ENCODE results near the gene DNLZ.

DNLZ gene

DNA sequence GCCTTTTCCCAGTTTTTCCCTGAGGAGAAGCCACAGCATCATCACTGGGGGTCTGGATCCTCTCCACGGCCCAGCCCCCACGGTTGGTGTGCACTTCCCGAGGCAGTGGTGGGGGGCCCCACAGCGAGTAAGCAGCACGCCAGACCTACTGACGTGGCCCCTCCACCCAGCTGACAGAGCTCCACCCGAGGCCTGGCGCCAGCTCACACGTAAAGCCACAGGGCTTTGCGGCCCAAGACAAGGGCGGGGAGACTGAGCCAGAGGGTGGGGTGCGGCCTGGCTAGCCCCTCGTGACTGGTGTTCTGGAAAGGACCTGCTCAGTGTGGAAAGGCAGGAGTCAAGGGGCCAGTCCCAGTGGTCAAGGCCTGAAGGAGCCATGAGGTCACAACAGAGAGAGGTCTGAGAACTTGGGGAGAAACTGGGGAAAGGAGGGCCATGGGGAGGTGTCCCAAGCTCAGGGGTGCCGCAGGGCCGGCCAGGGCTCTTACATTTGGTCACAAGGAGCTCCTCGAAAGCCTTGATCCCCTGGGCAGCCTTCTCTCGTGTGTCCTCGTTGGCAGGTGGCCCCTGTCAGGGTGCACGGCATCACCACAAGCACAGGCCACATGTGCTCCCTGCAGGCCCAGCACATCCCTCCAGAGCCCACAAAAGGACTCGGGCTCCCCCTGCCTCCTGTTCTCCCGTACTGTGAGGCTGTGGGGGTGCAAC is 30.9 kb upstream of the DNLZ start:
- H3K36me3 ChIP-seq (ENCODE audit: control insufficient read depth in 2 of 2, insufficient read depth in 1 of 2, low read length in 2 of 2), result peaks cover 14 to 88% of the 10 kb centered on the region in 2 experiments
- no peak overlapping the region for H3K27ac ChIP-seq (ENCODE audit: extremely low read depth, low read depth, low read length)
- ChIA-PET CTCF (interaction anchor here (0.7 kb wide), 1 partner anchor 154 kb away, joined by 3 read pairs; no protein-coding TSS in a partner anchor), POLR2A (interaction anchor here (2.2 to 3.4 kb wide), 2 partner anchors 24 to 32 kb away, joined by 8 to 10 read pairs; partner anchors contain the start of gene DNLZ)
- no peaks in the 10 kb centered on the region for H3K9me3 ChIP-seq (ENCODE audit: control insufficient read depth, insufficient read depth, low read depth, low read length)
- no peaks in the 10 kb centered on the region for H3K4me1 ChIP-seq (ENCODE audit: control insufficient read depth, insufficient read depth, low read length)
- no peak overlapping the region for H3K4me3 ChIP-seq (ENCODE audit: low read depth, low read length)
- TF ChIP-seq ZNF302 (tag by site-specific recombination; IDR thresholded peaks at IDR 0.05; ENCODE audit: low read depth), result no peak
- TF ChIP-seq KLF1 (tag by site-specific recombination; IDR thresholded peaks at IDR 0.05), result no peak
- TF ChIP-seq, protein P1, sequence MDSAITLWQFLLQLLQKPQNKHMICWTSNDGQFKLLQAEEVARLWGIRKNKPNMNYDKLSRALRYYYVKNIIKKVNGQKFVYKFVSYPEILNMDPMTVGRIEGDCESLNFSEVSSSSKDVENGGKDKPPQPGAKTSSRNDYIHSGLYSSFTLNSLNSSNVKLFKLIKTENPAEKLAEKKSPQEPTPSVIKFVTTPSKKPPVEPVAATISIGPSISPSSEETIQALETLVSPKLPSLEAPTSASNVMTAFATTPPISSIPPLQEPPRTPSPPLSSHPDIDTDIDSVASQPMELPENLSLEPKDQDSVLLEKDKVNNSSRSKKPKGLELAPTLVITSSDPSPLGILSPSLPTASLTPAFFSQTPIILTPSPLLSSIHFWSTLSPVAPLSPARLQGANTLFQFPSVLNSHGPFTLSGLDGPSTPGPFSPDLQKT (IDR thresholded peaks at IDR 0.05; ENCODE audit: borderline replicate concordance, low read depth, low read length), result no peak
- TF ChIP-seq GLIS2 (tag by site-specific recombination; IDR thresholded peaks at IDR 0.05), result no peak
- no peak for TF ChIP-seq ZNF16 (tag by site-specific recombination; IDR thresholded peaks at IDR 0.05; ENCODE audit: low read depth)
- TF ChIP-seq ZBTB7A (tag by site-specific recombination; IDR thresholded peaks at IDR 0.05; ENCODE audit: low read depth), result no peak
- TF ChIP-seq ZNF544 (tag by site-specific recombination; IDR thresholded peaks at IDR 0.05), result no peak
- no peak for TF ChIP-seq ZNF157 (tag by site-specific recombination; IDR thresholded peaks at IDR 0.05)
- no peak for TF ChIP-seq ZNF701 (tag by site-specific recombination; IDR thresholded peaks at IDR 0.05)
- TF ChIP-seq BCL11B (tag by site-specific recombination; IDR thresholded peaks at IDR 0.05; ENCODE audit: low read depth), result no peak
- TF ChIP-seq, protein P2, sequence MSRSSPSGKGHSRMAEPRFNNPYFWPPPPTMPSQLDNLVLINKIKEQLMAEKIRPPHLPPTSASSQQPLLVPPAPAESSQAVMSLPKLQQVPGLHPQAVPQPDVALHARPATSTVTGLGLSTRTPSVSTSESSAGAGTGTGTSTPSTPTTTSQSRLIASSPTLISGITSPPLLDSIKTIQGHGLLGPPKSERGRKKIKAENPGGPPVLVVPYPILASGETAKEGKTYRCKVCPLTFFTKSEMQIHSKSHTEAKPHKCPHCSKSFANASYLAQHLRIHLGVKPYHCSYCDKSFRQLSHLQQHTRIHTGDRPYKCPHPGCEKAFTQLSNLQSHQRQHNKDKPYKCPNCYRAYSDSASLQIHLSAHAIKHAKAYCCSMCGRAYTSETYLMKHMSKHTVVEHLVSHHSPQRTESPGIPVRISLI (tag by site-specific recombination; IDR thresholded peaks at IDR 0.05), result no peak
- TF ChIP-seq ZNF843 (tag by site-specific recombination; IDR thresholded peaks at IDR 0.05), result no peak
- TF ChIP-seq SALL2 (tag by site-specific recombination; IDR thresholded peaks at IDR 0.05; ENCODE audit: borderline replicate concordance), result no peak
- TF ChIP-seq ZNF10 (tag by site-specific recombination; IDR thresholded peaks at IDR 0.05), result no peak
- no peak for TF ChIP-seq ZNF175 (tag by site-specific recombination; IDR thresholded peaks at IDR 0.05)
- no peak for TF ChIP-seq ZNF184 (tag by site-specific recombination; IDR thresholded peaks at IDR 0.05)
- no peak for TF ChIP-seq KLF8 (tag by site-specific recombination; IDR thresholded peaks at IDR 0.05)
- TF ChIP-seq ZNF324 (tag by site-specific recombination; IDR thresholded peaks at IDR 0.05), result no peak
- TF ChIP-seq ZNF548 (tag by site-specific recombination; IDR thresholded peaks at IDR 0.05), result no peak
- TF ChIP-seq ZNF571 (tag by site-specific recombination; IDR thresholded peaks at IDR 0.05), result no peak

DNA sequence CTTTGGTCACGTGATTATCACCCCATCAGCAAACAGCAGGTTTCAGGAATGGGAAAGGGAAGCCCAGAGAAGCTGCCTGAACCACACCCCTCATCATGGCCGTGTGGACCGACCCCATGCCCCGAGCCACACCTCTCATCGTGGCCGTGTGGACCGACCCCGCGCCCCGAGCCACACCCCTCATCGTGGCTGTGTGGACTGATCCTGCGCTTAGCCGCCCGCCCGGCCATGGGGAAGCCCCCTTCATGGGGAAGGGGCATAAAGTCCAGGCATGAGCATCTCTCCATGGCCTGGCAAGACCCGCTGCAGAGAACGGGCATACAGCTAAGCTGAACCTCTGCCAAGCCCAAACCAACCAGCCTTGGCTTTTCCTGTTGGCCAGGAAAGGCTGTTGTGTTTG is 30.0 kb upstream of the DNLZ start:
- Histone ChIP-seq H3K9me3 (ENCODE audit: control insufficient read depth, insufficient read depth, low read depth, low read length) (no peaks in the 10 kb centered on the region), H3K36me3 (ENCODE audit: control insufficient read depth in 2 of 2, insufficient read depth in 1 of 2, low read length in 2 of 2) (peaks cover 14 to 92% of the 10 kb centered on the region in 2 experiments), H3K4me3 (ENCODE audit: low read depth, low read length) (no peak overlapping the region), H3K27ac (ENCODE audit: extremely low read depth, low read depth, low read length) (no peak overlapping the region), H3K4me1 (ENCODE audit: control insufficient read depth, insufficient read depth, low read length) (no peaks in the 10 kb centered on the region)
- POLR2A ChIA-PET, result interaction anchor here (1.1 to 1.3 kb wide), 3 partner anchors 27 to 39 kb away, joined by 3 to 5 read pairs (median 3); partner anchors contain the start of gene DNLZ
- CTCF ChIA-PET, result interaction anchor here (0.7 to 5.1 kb wide), 2 partner anchors 8 to 155 kb away, joined by 3 to 23 read pairs; no protein-coding TSS in a partner anchor
- no peak for TF ChIP-seq ZNF19 (tag by site-specific recombination; IDR thresholded peaks at IDR 0.05; ENCODE audit: low read depth)
- no peak for TF ChIP-seq ZNF155 (tag by site-specific recombination; IDR thresholded peaks at IDR 0.05)
- no peak for TF ChIP-seq SP7 (tag by site-specific recombination; IDR thresholded peaks at IDR 0.05)
- TF ChIP-seq ZNF202 (tag by site-specific recombination; IDR thresholded peaks at IDR 0.05; ENCODE audit: borderline replicate concordance), result no peak
- TF ChIP-seq ZBTB17 (tag by site-specific recombination; IDR thresholded peaks at IDR 0.05), result no peak
- no peak for TF ChIP-seq ZNF146 (tag by site-specific recombination; IDR thresholded peaks at IDR 0.05)
- no peak for TF ChIP-seq ZNF670 (tag by site-specific recombination; IDR thresholded peaks at IDR 0.05; ENCODE audit: low read depth)
